ENCODE data around the gene DUSP1.

The DUSP1 gene

DNA sequence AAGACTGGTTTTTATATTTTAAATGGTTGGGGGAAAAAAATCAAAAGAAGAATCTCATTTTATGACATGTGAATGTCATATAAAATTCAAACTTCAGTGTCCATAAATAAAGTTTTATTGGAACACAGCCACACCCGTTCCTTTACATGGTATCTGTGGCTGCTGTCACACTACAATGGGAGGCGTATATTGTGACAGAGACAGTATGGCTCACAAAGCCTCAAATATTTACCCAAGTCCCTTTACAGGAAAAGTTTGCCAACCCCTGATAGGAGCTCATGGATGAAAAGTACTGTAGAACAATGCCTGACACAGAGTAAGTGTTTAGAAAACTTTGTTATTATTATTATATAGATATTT, 5.2 kb upstream of the DUSP1 start:
- H3K4me3 ChIP-seq (ENCODE audit: low read depth, low read length), result no peak overlapping the region
- POLR2A ChIA-PET, result interaction anchor here (0.6 to 3.0 kb wide), 3 partner anchors 11 to 56 kb away, joined by 3 to 9 read pairs (median 3); no protein-coding TSS in a partner anchor
- no peak for TF ChIP-seq CTCF (IDR thresholded peaks at IDR 0.05; ENCODE audit: insufficient read depth, low read length, missing control alignments)
- CTCF ChIA-PET, result interaction anchor here (0.9 to 2.6 kb wide), 3 partner anchors 61 to 163 kb away, joined by 3 to 8 read pairs (median 4); no protein-coding TSS in a partner anchor
- DNase-seq (ENCODE audit: low read depth, low spot score), result no peak

DNA sequence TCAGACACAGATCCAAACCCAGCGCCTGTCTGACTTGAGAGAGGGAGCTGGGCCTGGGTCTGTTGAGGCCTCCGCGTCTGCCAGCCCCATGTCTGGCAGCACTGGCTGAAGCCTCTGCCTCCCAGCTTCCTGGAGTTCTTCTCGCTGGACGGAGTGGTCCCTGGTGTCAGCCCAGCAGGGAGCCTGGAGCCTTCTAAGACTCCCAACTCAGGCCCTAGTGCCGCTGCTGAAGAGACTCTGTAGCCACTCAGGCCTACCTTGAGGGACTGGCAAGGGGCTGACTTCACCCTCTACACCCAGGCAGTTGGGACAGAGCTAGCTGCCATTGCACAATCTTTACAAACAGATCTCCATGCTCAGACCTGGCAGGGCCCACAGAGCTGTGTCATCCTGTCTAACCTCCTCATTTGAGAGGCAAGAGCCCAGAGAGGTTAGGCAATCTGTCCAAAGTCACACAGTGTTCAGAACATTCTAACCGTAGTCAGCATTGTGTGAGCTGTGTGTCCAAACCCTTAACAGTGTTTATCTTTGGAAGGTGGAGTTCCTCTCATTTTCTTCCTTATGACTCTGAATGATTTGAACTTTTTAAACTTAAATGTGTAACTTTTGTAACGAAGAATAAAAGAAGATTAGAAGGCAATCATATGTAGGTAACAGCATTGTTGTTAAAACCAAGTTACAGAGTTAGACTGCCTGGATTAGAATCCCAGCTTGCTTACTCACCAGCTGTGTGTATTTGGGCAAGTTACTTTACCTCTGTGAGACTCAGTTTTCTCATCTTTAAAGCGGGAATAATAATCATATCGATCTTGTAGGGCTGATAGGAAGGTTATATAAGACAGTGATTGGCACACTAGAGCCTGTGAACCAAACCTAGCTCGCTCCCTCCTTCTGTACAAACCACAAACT, 4.6 kb upstream of the DUSP1 start:
- ChIA-PET POLR2A (interaction anchor here (0.6 to 3.0 kb wide), 4 partner anchors 10 to 57 kb away, joined by 3 to 9 read pairs (median 4); no protein-coding TSS in a partner anchor), CTCF (interaction anchor here (0.7 to 2.6 kb wide), 6 partner anchors 61 to 163 kb away, joined by 3 to 8 read pairs (median 4); no protein-coding TSS in a partner anchor)
- H3K4me3 ChIP-seq (ENCODE audit: low read depth, low read length), result no peak overlapping the region
- peak; percentile 76 for DNase-seq (ENCODE audit: low read depth, low spot score)
- TF ChIP-seq CTCF (IDR thresholded peaks at IDR 0.05; ENCODE audit: insufficient read depth, low read length, missing control alignments), result no peak

GRCh38 chr5:172774561-172775315, 3.7 kb upstream of the DUSP1 start:
- no peak for TF ChIP-seq CTCF (IDR thresholded peaks at IDR 0.05; ENCODE audit: insufficient read depth, low read length, missing control alignments)
- POLR2A ChIA-PET, result interaction anchor here (1.1 to 6.8 kb wide), 3 partner anchors 10 to 24 kb away, joined by 3 to 129 read pairs (median 5); no protein-coding TSS in a partner anchor
- H3K4me3 ChIP-seq (ENCODE audit: low read depth, low read length), result no peak overlapping the region
- no peak for DNase-seq (ENCODE audit: low read depth, low spot score)
- CTCF ChIA-PET, result interaction anchor here (0.7 to 6.6 kb wide), 10 partner anchors 21 to 164 kb away, joined by 3 to 66 read pairs (median 4); no protein-coding TSS in a partner anchor

- CTCF ChIA-PET, result interaction anchor here (0.8 to 6.6 kb wide), 13 partner anchors 12 to 165 kb away, joined by 3 to 66 read pairs (median 5); no protein-coding TSS in a partner anchor
- TF ChIP-seq CTCF (IDR thresholded peaks at IDR 0.05; ENCODE audit: insufficient read depth, low read length, missing control alignments), result no peak
- H3K4me3 ChIP-seq (ENCODE audit: low read depth, low read length), result no peak overlapping the region
- no peak for DNase-seq (ENCODE audit: low read depth, low spot score)
- POLR2A ChIA-PET, result interaction anchor here (0.9 to 9.9 kb wide), 6 partner anchors 9 to 157 kb away, joined by 3 to 149 read pairs (median 104); no protein-coding TSS in a partner anchor
Measured at GRCh38 chr5:172773481-172774469, 2.8 kb upstream of the DUSP1 start.

DNA sequence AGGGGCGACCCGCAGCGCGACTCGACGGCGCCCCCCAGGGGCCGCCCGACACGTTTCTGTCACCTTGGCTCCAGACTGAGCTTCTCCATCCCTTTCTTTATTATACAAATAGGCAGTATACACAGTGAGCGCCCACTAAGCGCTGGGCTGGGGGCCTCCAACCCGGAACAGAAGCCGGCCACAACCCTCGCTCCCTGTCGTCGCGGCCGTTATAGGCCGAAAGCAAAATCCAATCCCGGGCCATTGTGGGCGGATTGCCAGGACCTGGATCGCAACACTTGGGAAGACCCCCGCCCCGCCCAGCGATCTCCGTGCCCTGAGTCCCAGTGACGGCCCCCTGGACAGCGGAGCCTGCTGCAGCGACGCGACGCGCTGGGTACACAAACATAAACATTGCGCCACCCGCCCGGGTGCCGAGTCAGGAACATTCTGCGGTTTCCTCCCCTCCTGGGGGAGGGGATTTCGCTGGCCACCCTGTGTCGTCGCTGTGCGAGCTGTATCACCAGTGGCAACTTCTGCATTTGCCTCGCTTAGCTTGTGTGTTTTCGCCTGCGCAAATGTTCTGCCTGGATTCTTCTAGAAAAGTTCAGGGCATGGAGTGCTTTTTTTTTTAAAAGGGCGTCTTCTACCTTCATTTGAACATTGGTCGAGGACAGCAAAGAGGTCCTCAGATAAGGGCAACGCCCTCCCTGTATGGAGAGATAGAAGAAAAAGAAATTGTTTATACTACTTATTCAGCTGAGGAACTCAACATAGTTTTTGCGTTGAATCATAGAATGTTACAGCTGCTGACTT, 1.3 kb upstream of the DUSP1 start:
- ChIA-PET POLR2A (interaction anchor here (0.7 to 9.9 kb wide), 17 partner anchors 10 to 180 kb away, joined by 3 to 149 read pairs (median 6); no protein-coding TSS in a partner anchor), CTCF (interaction anchor here (0.7 to 6.6 kb wide), 31 partner anchors 8 to 168 kb away, joined by 3 to 66 read pairs (median 4); no protein-coding TSS in a partner anchor)
- peak; percentile 83 for DNase-seq (ENCODE audit: low read depth, low spot score)
- peak overlapping the region; percentile 53 for H3K4me3 ChIP-seq (ENCODE audit: low read depth, low read length)
- TF ChIP-seq CTCF (IDR thresholded peaks at IDR 0.05; ENCODE audit: insufficient read depth, low read length, missing control alignments), result peak; percentile 82
